ENCODE measurements around the gene HSD17B8.

Gene HSD17B8

GRCh38 chr6:33192671-33193602, 11.5 kb upstream of the HSD17B8 start:
- DNase-seq, result peak; percentile 48

GRCh38 chr6:33193619-33194018, 10.8 kb upstream of the HSD17B8 start:
- no peak for DNase-seq

- DNase-seq, result no peak
These were observed 9.9 kb upstream of the HSD17B8 start for GRCh38 chr6:33194431-33194979.

GRCh38 chr6:33195304-33196165, 8.9 kb upstream of the HSD17B8 start:
- DNase-seq, result no peak

- peak; percentile 83 for DNase-seq
These were observed 6.9 kb upstream of the HSD17B8 start for GRCh38 chr6:33197431-33198048.

- no peak for DNase-seq
These were observed 6.1 kb upstream of the HSD17B8 start for GRCh38 chr6:33198159-33198852.

GRCh38 chr6:33198853-33199436, 5.5 kb upstream of the HSD17B8 start:
- no peak for DNase-seq

GRCh38 chr6:33199687-33200218, 4.7 kb upstream of the HSD17B8 start:
- no peak for DNase-seq

- peak; percentile 99 for DNase-seq
These were observed 4.0 kb upstream of the HSD17B8 start, which contains the start of the genes RXRB and SLC39A7 for GRCh38 chr6:33200219-33201146. Gene RXRB (minus strand): TSS chr6:33200665. CDS start chr6:33200476, 189 bp downstream. Gene SLC39A7 (plus strand): TSS chr6:33200867. CDS start chr6:33201246, 379 bp downstream.

- no peak for DNase-seq
These were observed 3.3 kb upstream of the HSD17B8 start for GRCh38 chr6:33201147-33201545.

- no peak for DNase-seq
These were observed 2.5 kb upstream of the HSD17B8 start for GRCh38 chr6:33201935-33202334.

GRCh38 chr6:33202799-33203198, 1.7 kb upstream of the HSD17B8 start:
- DNase-seq, result no peak

GRCh38 chr6:33203443-33204164, 851 bp upstream of the HSD17B8 start:
- DNase-seq, result no peak

GRCh38 chr6:33204165-33204414, 365 bp upstream of the HSD17B8 start:
- no peak for DNase-seq

- DNase-seq, result no peak
These were observed 954 bp downstream of the HSD17B8 start for GRCh38 chr6:33205191-33206026.

GRCh38 chr6:33206027-33206863, 1.8 kb downstream of the HSD17B8 start:
- DNase-seq, result no peak

GRCh38 chr6:33206864-33207551, 2.6 kb downstream of the HSD17B8 start:
- no peak for DNase-seq

All from NCI-H748 treated with DMSO at 0.1 percent for 48 hours (cell line).